Effector CD8-positive, alpha-beta T cell (primary cell): ENCODE measurements around the gene LAIR2.
A peak's percentile ranks its signal among the peaks of the same experiment; 100 is the strongest.

Experiments
- DNase-seq: peaks from one replicate; lab custom pipeline; 2025; lab: John Stamatoyannopoulos, UW
- total RNA-seq, 4 experiments: gene quantifications; one replicate each; lab custom pipeline; 2026; lab: John Stamatoyannopoulos, UW

Gene LAIR2, protein sequence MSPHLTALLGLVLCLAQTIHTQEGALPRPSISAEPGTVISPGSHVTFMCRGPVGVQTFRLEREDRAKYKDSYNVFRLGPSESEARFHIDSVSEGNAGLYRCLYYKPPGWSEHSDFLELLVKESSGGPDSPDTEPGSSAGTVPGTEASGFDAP
- 0 to 1.7 (median 0.45) reads per million in 4 experiments for total RNA-seq

DNA sequence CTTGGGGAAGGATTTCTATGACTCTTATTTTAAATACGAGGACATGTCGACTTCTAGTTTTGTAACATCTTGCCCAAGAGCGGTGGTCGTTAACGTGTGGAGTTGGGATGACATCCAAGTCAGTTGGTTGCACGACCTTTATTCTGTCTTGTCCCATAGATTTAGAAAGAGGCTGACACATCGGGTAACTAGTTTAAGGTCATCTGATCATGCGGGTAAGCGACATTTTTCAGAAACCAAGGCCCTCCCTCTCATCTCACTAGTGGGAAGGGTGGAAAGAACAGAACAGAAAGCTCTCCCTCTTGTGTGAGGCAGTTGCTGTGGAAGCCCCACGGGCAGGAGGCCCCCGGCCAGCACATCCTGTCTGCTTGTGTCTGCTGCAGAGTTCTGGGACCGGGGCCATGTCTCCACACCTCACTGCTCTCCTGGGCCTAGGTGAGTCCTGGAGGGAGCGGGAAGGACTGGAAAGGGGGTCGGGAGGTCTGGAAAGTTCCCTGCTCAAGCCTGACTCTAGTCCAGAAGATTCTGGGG lies at the start of gene LAIR2:
Gene LAIR2 (plus strand): TSS at position 314 of the 531 bp plus-strand sequence. CDS start 88 bp downstream, at position 402.
- no peak for DNase-seq

DNA sequence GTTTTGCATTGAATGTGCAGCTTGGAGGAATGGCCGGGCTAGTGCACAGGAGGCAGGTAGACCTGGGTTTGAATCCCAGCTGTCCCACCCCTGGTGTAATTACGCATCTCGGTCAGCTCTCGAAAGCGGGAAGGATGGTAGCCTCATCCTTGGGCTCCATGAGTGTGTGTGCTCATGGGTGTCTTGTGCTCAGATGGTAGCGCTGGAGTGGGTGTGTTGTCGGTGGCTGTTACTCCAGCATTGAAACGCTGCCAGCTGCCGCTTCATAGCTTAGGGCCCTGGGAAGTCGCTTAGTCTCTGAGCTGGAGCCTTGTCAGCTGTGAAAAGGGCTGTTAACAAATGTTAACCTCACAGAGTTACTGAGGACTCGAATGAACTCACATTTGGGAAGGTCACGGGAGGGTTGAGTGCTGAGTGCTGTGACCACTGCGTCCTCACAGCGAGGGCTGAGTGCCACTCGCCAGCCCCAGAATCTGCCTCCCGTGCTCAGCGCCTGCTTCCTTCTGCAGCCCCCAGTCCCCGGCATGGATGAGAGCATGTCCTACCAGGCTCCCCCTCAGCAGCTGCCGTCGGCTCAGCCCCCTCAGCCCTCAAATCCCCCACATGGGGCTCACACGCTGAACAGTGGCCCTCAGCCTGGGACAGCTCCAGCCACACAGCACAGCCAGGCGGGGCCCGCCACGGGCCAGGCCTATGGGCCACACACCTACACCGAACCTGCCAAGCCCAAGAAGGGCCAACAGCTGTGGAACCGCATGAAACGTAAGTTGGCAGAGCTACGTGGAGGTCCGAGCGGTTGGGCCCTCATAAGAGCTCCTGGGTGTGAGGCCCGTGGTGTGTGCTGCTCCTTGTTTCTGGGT lies 48.5 kb upstream of the LAIR2 start:
- no peak for DNase-seq

DNA sequence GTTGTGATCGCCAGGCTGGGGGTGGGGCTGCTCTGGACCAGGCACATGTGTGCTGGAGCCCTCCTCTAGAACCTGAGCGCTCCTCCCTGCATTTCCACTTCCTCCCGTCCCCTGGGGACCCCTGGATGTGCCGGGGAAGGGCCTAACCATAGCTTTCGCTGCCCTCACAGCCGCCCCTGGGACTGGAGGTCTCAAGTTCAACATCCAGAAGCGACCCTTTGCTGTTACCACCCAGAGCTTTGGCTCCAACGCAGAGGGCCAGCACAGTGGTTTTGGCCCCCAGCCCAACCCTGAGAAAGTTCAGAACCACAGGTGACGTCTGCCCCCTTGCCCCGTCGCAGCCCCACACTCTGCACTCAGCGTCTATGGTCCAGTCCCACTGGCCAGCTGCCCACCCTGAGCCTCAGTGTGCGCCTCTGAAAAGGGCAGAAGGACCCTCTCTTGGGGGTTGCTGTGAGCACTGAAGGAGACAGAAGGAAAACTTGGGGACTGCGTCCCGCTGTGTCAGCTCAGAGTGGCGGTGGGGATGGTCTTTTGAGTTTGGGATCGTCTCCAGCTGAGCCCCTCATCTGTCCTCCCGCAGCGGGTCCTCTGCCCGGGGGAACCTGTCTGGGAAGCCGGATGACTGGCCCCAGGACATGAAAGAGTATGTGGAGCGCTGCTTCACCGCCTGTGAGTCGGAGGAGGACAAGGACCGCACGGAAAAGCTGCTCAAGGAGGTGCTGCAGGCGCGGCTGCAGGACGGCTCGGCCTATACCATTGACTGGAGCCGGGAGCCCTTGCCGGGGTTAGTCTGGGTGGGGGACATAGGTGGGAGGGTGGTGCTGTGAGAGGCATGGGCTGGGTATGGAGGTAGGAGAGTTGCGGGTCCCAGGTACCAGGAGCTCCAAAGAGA lies 47.6 kb upstream of the LAIR2 start:
- no peak for DNase-seq

DNA sequence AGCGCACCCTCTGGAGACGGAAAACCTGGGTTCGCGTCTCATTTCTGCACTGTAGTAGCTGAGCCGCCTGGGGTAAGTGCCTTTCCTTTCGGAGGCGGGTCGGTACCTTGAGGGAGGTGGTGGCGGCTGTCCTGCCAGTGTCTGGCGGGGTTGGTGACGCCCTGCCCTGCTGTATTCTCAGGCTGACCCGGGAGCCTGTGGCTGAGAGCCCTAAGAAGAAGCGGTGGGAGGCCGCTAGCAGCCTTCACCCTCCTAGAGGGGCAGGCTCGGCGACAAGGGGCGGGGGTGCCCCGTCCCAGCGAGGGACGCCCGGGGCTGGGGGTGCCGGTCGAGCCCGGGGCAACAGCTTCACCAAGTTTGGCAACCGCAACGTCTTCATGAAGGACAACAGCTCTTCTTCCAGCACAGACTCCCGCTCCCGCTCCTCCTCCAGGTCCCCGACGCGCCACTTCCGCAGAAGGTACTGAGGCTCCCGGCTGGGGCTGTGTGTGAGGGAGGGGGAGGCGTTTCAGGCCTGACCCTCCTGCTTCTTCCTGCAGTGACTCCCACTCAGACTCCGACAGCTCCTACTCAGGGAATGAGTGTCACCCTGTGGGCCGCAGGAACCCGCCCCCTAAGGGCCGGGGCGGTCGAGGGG lies 46.7 kb upstream of the LAIR2 start:
- DNase-seq: no peak

DNA sequence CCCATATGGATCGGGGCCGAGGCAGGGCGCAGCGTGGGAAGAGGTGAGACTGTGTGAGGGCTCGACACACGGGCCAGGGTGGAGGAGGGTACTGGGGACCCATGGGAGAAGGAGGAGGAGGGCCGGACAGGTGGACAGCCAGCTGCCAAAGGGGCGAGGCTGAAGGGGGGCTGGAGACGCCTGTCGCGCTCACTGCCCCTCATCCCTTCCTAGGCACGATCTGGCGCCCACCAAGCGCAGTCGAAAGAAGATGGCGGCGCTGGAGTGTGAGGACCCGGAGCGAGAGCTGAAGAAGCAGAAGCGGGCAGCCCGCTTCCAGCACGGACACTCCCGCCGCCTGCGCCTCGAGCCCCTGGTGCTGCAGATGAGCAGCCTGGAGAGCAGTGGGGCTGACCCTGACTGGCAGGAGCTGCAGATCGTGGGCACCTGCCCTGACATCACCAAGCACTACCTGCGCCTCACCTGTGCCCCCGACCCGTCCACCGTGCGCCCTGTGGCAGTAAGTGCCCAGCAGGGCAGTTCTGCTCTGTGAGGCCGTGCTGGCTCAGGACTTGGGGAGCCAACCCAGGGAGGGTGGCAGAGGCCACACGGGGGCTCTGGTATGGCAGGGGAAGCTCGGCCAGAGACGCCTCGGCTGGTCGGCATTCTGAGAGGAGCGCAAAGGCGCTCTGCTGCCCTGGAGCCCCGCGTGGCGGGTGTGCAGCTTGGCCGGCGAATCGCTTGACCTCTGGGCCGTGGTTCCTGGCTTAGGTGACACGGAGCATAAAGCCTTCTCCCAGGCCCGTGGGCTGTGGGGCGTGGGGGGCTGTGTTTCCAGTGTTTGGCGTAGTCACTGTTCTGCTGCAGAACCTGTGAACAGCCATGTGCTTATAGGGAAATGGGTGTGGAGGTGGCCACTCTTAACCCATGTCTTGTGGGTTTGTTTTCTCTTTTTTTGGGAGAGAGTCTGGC lies 45.9 kb upstream of the LAIR2 start:
- DNase-seq: no peak

DNA sequence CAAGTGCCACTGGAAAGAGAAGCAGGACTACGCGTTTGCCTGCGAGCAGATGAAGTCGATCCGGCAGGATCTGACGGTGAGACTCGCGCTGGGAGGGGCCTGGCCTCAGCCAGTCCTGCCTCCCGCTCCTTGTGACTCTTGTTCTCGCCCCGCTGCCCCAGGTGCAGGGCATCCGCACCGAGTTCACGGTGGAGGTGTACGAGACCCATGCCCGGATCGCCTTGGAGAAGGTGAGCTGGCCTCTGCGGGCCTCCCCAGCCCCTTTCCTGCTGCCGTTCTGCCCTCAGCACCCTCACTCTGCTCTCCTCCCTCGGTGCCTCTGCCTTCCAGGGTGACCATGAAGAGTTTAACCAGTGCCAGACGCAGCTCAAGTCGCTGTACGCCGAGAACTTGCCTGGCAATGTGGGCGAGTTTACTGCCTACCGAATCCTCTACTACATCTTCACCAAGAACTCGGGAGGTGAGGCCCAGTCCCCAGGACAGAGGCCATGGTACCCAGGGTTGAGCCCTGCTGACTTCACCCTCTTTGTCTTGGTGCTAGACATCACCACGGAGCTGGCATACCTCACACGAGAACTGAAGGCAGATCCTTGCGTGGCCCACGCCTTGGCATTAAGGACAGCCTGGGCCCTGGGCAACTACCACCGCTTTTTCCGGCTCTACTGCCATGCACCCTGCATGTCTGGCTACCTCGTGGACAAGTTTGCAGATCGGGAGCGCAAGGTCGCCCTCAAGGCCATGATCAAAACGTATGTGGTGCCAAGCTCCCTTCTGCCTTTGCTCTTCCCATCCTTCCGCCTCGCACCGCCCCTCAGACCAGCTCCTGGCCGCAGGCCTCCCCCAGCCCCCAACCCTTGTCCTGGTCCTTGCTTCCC lies 44.6 kb upstream of the LAIR2 start:
- DNase-seq: no peak

DNA sequence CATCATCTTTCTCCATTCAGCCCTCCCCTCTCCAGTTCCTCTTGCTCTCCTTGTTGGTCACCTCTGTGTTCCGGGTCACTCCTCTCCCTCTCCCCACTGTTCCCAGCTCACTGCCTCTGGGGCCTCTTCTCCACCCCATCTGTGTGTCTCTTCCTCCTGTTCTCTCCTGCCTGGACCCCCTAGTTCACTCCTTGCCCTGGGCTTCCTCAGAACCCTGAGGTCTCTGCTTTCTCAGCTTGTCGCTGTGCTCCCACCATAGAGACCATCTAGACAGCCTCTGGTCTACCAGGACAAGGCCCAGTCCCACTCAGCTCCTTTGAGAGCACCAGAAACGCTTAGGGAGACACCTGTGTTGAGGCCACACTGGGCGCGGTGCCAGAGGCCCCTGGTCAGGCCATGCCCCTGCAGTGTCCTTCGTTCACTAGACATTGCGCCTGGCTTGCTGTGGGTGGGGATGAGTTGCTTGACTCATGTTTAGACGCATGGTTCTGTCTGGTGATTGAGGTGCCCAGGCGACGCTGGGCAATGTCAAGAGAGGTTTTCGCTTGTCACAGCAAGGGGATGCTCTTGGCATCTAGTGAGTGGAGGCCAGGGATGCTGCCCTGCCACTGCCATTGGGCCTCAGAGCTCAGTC lies 43.9 kb upstream of the LAIR2 start:
- DNase-seq: no peak

DNA sequence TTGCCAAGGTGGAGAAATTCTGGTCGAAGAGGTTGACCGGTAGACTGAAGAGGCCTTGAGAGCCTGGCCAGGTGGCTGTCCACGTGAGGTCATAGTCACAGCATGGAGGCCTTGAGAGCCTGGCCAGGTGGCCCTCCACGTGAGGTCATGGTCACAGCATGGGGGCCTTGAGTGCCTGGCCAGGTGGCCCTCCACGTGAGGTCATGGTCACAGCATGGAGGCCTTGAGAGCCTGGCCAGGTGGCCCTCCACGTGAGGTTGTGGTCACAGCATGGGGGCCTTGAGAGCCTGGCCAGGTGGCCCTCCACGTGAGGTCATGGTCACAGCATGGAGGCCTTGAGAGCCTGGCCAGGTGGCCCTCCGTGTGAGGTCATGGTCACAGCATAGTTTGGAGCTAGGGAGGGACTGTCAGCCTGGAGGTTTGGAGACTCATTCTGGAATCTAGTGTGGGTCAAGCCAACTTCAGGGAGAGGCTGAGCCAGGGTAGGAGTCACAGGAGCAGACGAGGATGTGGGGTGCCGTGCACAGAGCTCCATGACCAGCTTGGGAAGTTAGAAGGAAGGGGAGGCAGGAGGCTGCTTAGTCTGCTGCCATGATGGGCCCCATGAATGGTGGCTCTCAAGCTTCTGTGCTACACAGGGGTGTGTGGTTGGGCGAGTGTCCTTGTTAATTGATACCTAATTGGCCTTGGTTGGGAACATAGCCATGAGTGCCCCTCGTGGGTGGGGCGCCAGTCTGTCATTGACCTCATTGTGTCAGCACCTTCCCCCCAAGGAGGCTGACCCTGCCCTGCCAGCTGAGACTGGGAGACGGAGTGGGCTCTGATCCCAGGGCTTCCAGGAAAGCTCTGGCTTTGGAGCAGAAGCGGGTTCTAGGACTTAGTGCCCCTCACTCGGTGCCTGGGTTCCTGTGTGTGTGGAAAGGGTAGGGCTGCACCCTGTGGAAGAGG lies 43.1 kb upstream of the LAIR2 start:
- no peak for DNase-seq

DNA sequence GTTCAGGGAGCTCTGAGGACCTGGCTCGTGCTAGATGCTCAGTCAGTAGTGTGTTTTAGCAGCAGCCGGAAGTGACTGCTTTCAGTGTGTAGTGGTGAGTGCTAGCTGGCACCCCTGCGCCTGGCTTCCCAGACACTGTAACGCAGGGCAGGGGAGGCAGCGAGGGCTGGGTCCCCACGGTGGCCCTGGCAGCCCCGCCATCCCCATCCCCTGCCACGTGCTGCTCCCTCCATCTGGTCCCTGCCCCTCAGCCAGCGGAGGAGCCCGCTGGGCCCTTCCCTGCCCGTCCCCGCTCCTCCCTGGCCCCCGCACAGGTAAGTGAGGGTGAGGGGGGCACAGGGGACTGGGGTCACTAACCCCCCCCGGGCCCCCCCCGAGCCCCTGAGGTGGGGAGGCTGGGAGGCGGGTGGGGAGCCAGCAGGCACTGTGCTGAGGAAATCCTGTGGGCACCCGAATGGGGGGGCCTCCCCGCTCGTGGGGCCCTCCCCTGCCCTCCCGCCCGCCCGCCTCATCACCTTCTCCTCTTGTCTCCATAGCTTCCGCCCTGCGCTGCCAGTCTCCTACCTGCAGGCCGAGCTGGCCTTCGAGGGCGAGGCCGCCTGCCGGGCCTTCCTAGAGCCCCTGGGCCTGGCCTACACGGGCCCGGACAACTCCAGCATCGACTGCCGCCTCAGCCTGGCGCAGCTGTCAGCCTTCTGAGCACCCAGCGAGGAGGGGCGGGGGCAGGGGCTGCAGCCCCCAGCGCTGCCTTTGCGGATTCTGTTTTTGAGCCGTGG lies 42.2 kb upstream of the LAIR2 start:
- DNase-seq: no peak

DNA sequence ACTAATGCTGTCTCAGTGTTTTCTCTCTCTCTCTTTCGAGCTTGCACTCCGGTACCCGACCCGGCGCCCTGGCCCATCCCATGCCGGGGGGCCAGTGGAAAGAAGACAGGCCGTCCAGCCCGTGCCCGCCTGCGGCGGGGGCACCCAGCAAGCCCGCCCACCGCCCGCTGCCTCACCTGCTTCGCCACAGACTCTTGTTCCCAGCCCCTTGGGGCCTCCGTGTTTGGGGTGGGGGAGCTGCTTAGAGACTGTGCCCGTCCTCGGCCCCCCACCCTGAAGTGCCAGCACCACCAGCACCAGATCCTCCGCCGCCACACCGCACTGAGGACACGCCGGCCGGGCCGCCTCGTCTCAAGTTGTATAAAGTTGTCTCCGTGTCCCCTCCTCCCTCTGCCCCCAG lies 41.4 kb upstream of the LAIR2 start:
- no peak for DNase-seq

DNA sequence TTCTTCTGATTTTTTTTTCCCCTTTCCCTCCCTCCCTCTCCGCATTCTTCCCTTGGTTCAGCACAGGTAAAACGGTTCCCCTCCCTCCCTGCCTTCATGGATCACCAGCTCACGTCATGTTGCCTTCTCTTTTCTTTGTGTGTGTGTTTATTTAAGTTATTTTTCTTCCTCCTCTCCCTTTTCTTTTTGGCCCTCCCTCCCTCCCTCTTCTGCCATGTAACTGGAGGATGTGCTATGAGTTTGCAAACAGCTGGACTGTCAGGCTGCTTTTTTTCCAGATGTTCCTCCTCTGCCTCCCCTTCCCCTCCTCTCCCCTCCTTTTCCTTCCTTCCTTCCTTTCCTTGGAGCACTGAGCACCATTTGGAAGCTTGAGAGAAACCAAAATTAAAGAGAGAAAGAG lies 41.0 kb upstream of the LAIR2 start:
- no peak for DNase-seq

DNA sequence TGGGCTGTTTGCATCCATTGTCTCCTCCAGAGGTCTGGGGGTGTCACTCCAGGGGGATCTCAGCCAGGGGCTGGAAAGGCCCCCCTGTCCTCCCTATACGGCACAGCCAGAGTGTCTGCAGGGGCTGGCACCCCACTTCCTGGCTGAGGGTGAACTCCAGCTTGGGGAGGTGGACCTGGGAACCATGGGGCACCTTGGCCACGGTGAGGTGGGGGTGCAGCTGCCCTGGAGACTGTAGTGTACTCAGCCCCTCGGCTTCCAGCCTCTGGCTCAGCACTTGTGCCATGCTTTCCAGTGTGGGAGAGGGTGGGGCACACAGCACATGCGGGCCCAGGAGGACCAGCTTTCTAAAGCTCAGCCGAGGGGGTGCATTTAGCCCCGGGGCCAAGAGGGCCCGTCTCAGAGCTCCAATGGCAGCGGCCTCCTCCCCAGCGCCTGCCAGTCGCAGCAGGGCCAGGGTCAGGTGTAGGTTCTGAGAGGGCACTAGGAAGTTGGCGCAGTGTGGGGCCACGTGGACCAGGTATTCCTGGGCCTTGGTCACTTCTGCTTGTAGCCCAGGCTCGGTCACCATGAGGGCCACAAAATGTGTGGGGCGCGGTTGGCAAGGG lies 40.5 kb upstream of the LAIR2 start:
- no peak for DNase-seq

DNA sequence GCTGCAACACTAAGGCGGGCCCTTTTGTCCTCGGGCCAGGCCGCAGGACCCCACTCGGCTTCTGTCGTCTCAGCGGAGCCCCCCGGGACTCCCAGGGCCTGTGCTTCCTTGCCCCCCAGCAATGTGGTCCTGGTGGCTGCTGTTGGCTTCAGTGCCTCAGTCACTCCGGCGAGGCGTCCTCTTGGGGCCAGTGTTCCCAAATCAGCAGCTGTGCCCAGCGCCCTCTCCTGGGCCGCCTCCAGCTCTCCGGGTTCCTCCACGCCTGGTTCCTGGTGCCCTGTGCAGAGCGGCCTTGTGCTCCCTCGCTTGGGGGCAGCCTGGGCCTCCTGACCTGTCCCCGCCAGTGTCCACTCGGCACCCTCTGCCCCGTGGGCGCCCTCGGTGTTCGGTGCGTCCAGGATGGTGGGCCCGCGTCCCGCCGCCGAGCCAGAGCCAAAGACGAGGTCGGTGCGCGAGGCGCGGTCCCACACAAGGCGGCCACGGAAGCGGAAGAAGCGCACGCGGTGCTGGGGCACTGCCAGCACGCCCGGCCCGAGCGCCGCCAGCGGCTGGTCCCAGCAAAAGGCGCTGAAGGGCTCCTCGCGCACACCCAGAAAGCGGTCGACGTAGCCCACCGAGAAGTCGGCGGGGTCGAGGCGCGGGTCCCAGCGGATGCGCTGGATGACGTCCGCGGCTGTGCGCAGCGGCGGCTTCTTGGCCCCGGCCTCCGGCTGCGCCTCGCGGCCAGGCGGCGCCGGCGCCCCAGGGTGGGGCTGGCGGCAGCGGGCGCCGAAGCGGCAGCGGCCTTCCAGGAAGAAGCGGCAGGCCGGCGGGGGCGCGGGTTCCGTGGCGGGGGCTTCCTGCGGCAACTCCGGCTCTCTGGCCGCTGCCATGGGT lies 39.7 kb upstream of the LAIR2 start:
- peak; percentile 37 for DNase-seq

DNA sequence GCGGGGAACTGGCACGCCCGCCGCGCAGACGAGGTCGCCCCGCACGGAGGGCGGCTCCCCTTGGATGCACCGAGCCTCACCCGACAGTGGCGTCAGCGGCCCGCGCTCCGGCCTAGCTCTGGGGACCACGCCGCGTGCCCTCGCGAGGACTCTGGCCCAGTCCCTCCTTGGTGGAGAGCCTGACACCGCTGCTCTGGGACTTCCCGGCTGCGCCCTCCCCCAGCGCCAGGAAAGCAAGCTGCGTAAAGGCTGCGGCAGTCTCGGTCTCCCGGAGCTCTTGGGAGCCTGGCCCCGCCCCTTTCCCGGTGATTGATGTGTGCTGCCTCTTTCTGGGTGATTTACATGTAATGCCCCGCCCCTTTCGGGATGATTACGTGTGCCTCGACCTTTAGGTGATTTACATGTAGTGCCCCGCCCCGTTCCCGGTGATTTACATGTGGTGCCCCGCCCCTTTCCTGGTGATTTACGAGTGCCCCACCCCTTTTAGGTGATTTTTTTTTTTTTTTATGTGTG lies 39.0 kb upstream of the LAIR2 start, which contains the start of gene LENG9:
Gene LENG9 (minus strand): TSS at position 248 of the 513 bp plus-strand sequence. CDS start 252 bp downstream, outside the sequence.
- peak; percentile 89 for DNase-seq

DNA sequence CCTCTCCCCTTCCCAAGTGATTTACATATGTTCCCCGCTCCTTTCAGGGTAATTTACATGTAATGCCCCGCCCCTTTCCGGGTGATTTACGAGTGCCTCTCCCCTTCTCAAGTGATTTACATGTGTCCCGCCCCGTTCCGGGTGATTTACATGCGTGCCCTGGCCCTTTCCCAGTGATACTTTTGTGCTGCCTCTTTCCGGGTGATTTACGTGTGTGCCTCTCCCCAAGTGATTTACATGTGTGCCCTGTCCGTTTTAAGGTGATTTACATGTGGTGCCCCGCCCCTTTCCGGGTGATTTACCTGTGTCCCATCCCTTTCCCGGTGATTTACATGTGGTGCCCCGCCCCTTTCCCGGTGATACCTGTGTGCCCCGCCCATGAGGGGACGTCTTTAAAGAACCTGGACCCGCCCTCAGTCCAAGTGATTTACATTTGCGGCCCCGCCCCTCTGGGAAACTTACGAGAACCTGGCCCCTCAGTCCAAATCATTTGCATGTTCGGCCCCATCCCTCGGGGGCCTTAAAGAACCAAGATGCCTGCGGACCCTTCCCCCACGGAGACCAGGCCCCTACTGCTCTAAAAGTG lies 38.5 kb upstream of the LAIR2 start:
- DNase-seq: peak; percentile 86
